OCI-LY7 (cell line): ENCODE data around the gene DAPK3. TPM values are rescaled to one million over a fixed set of nuclear protein-coding genes. Genes with fewer than 3 reads are reported as not detected.
A peak's percentile ranks its signal among the peaks of the same experiment; 100 is the strongest.

Experiments used
- BruUV-seq: library from RNA; stranded (reverse); fragments of 400-500 nt; replicated peaks from 2 replicates; lab custom pipeline; 2021; lab: Mats Ljungman, UMichigan
- CTCF ChIA-PET: fragments of 300-600 bp; sonication (Branson Sonifier 250); formaldehyde crosslinking; loops from one replicate; lab custom pipeline; 2022; ENCODE audit warnings: antibody characterized with exemption; ENCODE audit not compliant: unreplicated experiment; lab: Charles Lee
- POLR2A ChIA-PET: fragments of 300-600 bp; sonication (Branson Sonifier 250); formaldehyde crosslinking; loops from one replicate; lab custom pipeline; 2022; ENCODE audit warnings: antibody characterized with exemption; lab: Charles Lee
- DNase-seq: peaks from one replicate; pipeline ENCODE4 v3.0.0-alpha.2; 2015; ENCODE audit warnings: low spot score
- H2AFZ ChIP-seq: fragments of 200-600 bp; sonication (generic), shearing (Covaris generic); 2 replicates; pipeline ENCODE4 v1.6.1; 2014; ENCODE audit warnings: mild to moderate bottlenecking, antibody characterized with exemption, low read length, moderate library complexity
- H3K27ac ChIP-seq: fragments of 200-600 bp; sonication (generic); 2 replicates; pipeline ENCODE4 v1.5.1; 2014; ENCODE audit warnings: mixed run types, low read depth, mild to moderate bottlenecking, moderate library complexity, low read length, inconsistent platforms; ENCODE audit not compliant: poor library complexity, severe bottlenecking
- H3K36me3 ChIP-seq: fragments of 200-600 bp; sonication (generic); 2 replicates; pipeline ENCODE4 v1.6.1; 2014; ENCODE audit warnings: mild to moderate bottlenecking, antibody characterized with exemption, low read length, moderate library complexity, mixed read lengths; ENCODE audit not compliant: insufficient read depth
- H3K4me1 ChIP-seq: fragments of 200-600 bp; sonication (generic); 2 replicates; pipeline ENCODE4 v1.5.1; 2014; ENCODE audit warnings: mild to moderate bottlenecking, low read length; ENCODE audit not compliant: insufficient read depth, poor library complexity, severe bottlenecking
- H3K4me2 ChIP-seq: fragments of 200-600 bp; sonication (generic); 2 replicates; pipeline ENCODE4 v1.6.1; 2014; ENCODE audit warnings: mild to moderate bottlenecking, low read length
- H3K4me3 ChIP-seq: fragments of 200-600 bp; sonication (generic); 2 replicates; pipeline ENCODE4 v1.5.1; 2014; ENCODE audit warnings: mild to moderate bottlenecking, low read depth, low read length; ENCODE audit not compliant: poor library complexity, severe bottlenecking
- H3K79me2 ChIP-seq: fragments of 200-600 bp; sonication (generic); 2 replicates; pipeline ENCODE4 v1.6.1; 2016; ENCODE audit warnings: low read depth, mild to moderate bottlenecking, low read length, moderate library complexity, mixed read lengths; ENCODE audit not compliant: insufficient read depth
- H3K9me2 ChIP-seq: fragments of 200-600 bp; sonication (generic); 2 replicates; pipeline ENCODE4 v1.6.1; 2016; ENCODE audit warnings: mild to moderate bottlenecking, low read length, mixed read lengths; ENCODE audit not compliant: insufficient read depth
- H3K9me3 ChIP-seq: fragments of 200-600 bp; sonication (generic); 2 replicates; pipeline ENCODE4 v1.6.1; 2014; ENCODE audit warnings: mild to moderate bottlenecking, mixed run types, low read length, mixed read lengths
- H4K20me1 ChIP-seq: fragments of 200-600 bp; sonication (generic); 2 replicates; pipeline ENCODE4 v1.6.1; 2014; ENCODE audit warnings: mild to moderate bottlenecking, antibody characterized with exemption, low read length, moderate library complexity, mixed read lengths; ENCODE audit not compliant: insufficient read depth
- CTCF ChIP-seq: fragments of 200-600 bp; sonication (generic); conservative IDR thresholded peaks from 2 replicates; pipeline ENCODE4 v1.5.1; 2014; ENCODE audit warnings: mild to moderate bottlenecking, antibody characterized with exemption, low read length, moderate library complexity, mixed read lengths
- EZH2phosphoT487 ChIP-seq: fragments of 200-600 bp; sonication (generic); IDR thresholded peaks from 2 replicates; pipeline ENCODE4 v1.6.1; 2018; ENCODE audit warnings: low read depth, borderline replicate concordance, mild to moderate bottlenecking, mixed run types, antibody characterized with exemption, low read length, moderate library complexity, mixed read lengths
- intact Hi-C: fragments of 100-400 bp; cut with micrococcal nuclease; formaldehyde crosslinking; loops from one replicate; pipeline ENCODE4 v1.10.0; 2022; ENCODE audit not compliant: unreplicated experiment
- total RNA-seq, 2 experiments: library from RNA; depleted of rRNA in 1 of 2; stranded (reverse); fragments of >200 nt in 1 of 2; shearing (Covaris generic) in 1 of 2; gene quantifications; 2 replicates each; pipeline ENCODE4 v1.2.3, GENCODE V29; 2014 to 2022

The DAPK3 gene
- total RNA-seq, 2 experiments from 2014 or later, result 47.1 to 49.3 TPM

DNA sequence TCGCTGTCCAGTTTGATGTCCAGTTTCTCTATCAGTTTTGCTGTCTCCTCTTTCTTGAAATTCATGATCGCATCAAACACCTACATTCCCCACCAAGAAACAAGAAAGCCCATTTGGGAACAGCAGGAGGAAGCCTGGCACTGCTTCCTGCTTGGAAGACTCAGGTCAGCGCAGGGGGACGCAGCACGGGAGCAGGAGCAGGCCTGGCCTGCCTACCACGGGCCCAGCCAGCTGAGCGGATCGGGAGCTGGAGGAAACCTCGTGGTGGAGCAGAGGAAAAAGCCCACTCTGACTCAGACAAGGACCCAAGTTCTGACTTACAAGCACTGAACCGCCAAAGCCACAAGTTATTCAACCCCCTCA, 10.5 kb upstream of the DAPK3 start:
- CTCF ChIA-PET, result interaction anchor here (0.6 kb wide), 1 partner anchor 12 kb away, joined by 4 read pairs; no protein-coding TSS in a partner anchor
- TF ChIP-seq EZH2phosphoT487 (no peak), CTCF (no peak)
- H3K4me3 ChIP-seq, result no peak overlapping the region
- no peaks in the 10 kb centered on the region for H3K9me2 ChIP-seq
- no peaks in the 10 kb centered on the region for H3K9me3 ChIP-seq
- H3K79me2 ChIP-seq, result peaks cover 68% of the 10 kb centered on the region
- no TSS peak for BruUV-seq
- no peak overlapping the region for H3K27ac ChIP-seq
- intact Hi-C loops, result no loop called here
- no peak overlapping the region for H2AFZ ChIP-seq
- peaks cover 14% of the 10 kb centered on the region for H3K4me1 ChIP-seq
- no peak for DNase-seq
- H4K20me1 ChIP-seq, result peaks cover 56% of the 10 kb centered on the region
- POLR2A ChIA-PET, result no interaction called here
- peaks cover 88% of the 10 kb centered on the region for H3K36me3 ChIP-seq
- H3K4me2 ChIP-seq, result no peak overlapping the region

DNA sequence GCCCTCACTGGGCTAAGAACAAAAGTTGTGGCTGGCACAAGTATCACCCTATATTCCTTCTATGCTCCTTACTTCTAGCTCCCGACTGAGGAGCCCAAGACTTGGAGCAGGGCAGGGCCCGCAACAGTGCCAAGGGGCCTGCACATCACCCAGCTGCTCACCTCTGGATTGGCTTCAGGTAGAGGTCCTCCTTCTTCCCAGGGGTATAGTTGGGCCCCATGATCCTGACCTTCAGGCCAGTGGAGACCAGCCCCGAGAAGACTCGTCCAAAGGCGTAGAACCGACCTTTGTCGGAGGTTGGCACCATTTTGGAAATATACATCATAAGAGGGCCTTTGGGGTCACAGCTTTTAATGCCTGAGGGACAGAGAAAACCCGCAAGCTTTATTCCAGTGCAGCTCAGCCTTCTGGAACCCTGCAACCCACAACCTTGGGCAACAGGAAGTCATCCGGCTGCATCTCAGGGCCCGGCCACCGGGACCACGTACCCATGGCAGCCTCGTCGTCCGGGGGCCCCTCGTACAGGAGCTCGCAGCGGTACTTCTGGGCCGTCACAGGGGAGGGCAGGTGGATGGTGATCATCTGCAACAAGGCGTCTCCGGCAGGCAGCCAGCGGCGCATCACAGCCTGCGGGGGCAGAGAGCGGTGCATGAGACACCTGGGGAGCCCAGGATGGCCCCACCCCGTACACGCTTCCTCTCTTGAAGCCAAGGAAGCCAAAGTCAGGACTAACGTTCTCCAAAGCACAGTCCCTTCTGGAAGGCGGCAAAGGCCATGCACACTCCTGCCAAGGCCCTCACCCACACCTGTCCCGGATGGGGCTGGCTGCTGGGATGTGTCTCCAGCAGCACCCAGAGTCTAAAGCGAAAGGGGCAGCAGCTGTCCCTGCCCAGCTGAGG, 9.7 kb upstream of the DAPK3 start:
- DNase-seq, result no peak
- intact Hi-C loops, result no loop called here
- Histone ChIP-seq H3K4me3 (no peak overlapping the region), H3K79me2 (peaks cover 65% of the 10 kb centered on the region), H3K4me1 (peaks cover 12% of the 10 kb centered on the region), H3K9me2 (no peaks in the 10 kb centered on the region), H2AFZ (no peak overlapping the region), H4K20me1 (peaks cover 60% of the 10 kb centered on the region), H3K4me2 (no peak overlapping the region), H3K27ac (no peak overlapping the region), H3K9me3 (no peaks in the 10 kb centered on the region), H3K36me3 (peaks cover 96% of the 10 kb centered on the region)
- TF ChIP-seq CTCF (no peak), EZH2phosphoT487 (no peak)
- ChIA-PET POLR2A (no interaction called here), CTCF (no interaction called here)
- BruUV-seq, result TSS peak; percentile 15
